Stimulated activated CD8-positive, alpha-beta memory T cell treated with anti-CD3 and anti-CD28 coated beads, Interleukin-7, amount 100 ng/mL, for 1 hour (primary cell): ENCODE data around the gene DAAM2.

ENCODE experiments used
- DNase-seq, 2 donors: peaks; one replicate each; pipeline ENCODE4 v3.0.0-alpha.2; 2020; ENCODE audit warnings: low read depth in 2 of 2

Gene DAAM2

GRCh38 chr6:39791850-39792539 is at the start of gene DAAM2:
Gene DAAM2 (plus strand): TSS chr6:39792376. CDS start chr6:39856303, 63,927 bp downstream.
- DNase-seq = no peak

DNA sequence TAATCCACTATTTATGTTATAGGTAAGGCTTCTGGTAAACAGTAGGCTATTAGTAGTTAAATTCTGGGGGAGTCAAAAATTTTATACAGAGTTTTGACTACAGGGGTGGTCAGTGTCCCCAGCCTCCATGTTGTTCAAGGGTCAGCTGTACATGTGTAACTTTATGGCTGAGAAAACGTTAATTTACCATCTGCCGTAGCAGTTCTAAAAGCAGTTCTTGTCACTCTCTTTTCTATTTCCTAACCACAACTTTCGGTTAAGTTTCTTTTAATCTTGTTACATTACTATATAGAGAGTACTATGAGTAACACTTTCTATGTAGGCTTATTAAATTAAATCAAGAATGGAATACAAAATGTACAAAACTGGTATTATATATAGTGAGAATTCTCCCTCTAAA is 45.4 kb upstream of the DAAM2 start:
- no peak for DNase-seq

GRCh38 chr6:39752835-39753724 is 39.1 kb upstream of the DAAM2 start:
- no peak for DNase-seq

GRCh38 chr6:39753725-39754045 is 38.5 kb upstream of the DAAM2 start:
- no peak for DNase-seq

GRCh38 chr6:39754514-39755115 is 37.6 kb upstream of the DAAM2 start:
- DNase-seq = no peak

DNA sequence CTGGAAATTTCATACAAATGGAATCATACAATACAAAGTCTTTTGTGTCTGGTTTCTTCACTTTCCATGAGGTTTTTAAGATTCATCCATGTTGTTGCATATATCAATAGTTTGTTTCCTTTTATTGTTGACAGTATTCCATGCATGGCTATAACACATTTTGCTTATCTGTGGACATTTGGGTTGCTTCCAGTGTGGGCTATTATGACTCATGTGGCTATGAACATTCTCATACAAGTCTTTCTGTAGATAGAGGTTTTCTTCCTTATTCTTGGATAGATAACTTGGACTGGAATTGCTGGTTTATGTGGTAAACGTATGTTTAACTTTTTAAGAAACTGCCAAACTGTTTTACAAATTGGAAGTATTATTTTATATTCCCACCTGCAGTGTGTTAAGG is 36.9 kb upstream of the DAAM2 start:
- no peak for DNase-seq

- DNase-seq = no peak
These were observed 35.6 kb upstream of the DAAM2 start for GRCh38 chr6:39756582-39756981.

DNA sequence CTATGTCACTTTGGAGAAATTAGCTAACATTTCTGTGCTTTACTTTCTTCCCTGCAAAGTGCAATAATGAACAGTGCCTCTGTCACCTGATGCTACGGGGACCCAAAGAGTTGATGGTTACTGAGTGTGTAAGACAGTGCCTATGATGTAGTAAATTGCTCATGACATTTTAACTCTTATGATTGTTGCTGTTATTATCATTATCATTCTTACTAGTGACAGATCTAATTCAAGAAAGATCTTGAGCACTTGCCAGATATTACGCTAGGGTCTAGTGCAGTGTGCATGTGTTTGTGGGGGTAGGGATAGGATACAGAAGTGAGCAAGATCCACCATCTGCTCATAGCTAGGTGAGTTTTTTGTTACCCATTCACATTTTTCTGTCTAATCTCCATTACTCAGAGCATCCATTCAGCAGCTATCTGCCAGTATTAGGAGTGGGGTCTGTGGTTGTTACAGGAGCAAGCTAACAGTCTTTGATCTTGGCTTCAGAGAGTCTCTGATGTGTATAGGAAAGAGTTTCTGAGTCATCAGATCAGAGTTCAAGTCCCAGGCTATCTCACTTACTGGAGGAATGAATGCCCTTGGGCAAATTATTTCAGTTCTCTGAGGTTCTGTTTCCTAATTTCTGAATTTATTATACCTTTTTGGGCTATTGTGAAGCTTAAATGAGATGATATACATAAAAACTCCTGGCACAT is 33.1 kb upstream of the DAAM2 start:
- DNase-seq = no peak

GRCh38 chr6:39760226-39760952 is 31.8 kb upstream of the DAAM2 start:
- DNase-seq = no peak

DNA sequence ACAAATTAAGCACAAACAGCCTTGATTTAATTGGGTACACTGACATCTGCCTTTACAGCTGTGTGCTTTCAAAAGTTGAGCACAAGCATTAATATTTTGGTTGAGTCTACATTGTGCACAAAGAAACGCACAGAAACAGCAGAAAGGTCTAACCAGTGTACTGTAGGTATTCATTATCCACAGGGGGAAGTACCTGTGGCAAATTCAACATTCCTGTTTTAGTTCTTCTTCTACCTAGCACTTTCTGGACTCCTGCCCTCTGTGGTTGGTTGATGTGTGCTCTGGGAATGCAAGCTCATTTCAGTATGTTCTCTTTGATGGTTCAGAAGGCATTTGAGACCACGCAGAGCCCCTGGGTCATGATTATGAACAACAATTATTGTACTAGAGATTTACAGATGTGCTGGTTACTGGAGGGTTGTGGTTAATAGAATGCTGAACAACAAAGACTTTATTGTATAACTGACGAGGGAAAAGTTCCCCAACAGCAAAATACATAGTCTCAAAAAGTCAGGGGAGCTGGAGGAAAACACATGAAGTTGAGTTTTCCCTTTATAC is 26.6 kb upstream of the DAAM2 start:
- no peak for DNase-seq

DNA sequence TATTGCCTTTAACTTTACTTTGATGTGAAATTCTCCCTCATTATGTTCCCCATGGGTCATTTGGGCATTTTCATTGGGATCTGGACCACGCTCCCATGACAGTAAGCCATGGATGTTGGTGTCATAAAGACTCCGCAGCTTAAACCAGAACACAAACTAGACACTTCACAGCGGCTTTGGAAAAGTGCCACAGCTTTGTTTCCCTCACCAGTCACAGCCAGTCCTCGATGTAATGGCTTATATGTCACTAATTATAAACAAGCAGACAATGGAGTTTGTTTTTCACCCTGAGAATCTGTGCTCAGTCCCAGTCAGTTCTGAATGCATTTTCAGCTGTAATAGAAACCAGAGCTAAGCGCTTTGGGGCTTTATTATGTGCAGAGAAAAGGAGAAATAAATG is 23.2 kb upstream of the DAAM2 start:
- no peak for DNase-seq

- DNase-seq = no peak
These were observed 21.7 kb upstream of the DAAM2 start for GRCh38 chr6:39770446-39770845.

- DNase-seq = no peak
These were observed 19.5 kb upstream of the DAAM2 start for GRCh38 chr6:39772559-39773273.

DNA sequence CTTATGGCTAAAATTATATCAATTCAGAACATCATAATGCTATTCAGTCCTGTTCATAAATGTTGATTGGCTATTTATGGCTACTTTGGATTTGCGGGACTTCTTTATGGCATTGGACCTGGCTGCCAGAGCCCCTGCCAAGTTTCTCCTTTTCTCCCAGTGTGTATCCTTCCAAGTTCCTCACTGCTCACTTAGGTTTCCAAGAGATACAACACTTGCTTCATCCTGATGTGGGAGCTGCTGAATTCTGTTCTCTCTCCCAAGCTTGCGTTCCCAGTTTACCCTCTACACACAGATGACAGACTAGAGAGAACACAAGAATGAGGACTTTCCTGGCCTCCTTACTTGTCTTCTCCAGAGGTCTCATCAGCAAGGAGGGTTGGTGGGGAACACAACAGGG is 18.4 kb upstream of the DAAM2 start:
- no peak for DNase-seq

- no peak for DNase-seq
These were observed 15.6 kb upstream of the DAAM2 start for GRCh38 chr6:39776581-39776980.

GRCh38 chr6:39777218-39777617 is 15.0 kb upstream of the DAAM2 start:
- no peak for DNase-seq

GRCh38 chr6:39777661-39778060 is 14.5 kb upstream of the DAAM2 start:
- DNase-seq = no peak

- no peak for DNase-seq
These were observed 13.5 kb upstream of the DAAM2 start for GRCh38 chr6:39778581-39779255.

GRCh38 chr6:39785281-39785680 is 6.9 kb upstream of the DAAM2 start:
- DNase-seq = no peak

DNA sequence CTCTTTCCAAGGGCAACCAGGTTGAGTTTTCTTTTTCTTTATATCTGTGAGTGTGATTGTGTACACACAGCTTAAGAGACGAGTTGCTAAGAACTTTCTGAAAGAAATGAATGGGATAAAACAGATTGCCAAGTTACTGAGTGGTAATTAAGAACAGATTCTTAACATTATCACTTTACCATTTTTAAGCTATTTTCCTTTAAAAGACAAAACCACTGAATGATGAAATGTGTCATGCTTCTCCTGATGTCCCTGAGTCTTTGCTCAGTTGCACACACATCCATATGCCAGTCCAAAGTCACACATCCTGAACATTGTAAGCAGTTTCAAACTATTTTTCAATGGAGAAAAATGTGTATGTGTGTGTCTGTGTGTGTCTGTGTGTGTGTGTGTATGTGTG is 5.5 kb upstream of the DAAM2 start:
- no peak for DNase-seq
